K562 treated with DMSO at 1 percent for 24 hours (cell line): Measurements from ENCODE around the gene PRTG. TPM values are rescaled to one million over a fixed set of nuclear protein-coding genes. Genes with fewer than 3 reads are reported as not detected.

Experiments
- total RNA-seq: library from RNA; unstranded; fragments of 300-600 nt; gene quantifications from 2 replicates; pipeline ENCODE4 v1.2.3, GENCODE V29; 2022; ENCODE audit warnings: low read depth; ENCODE audit not compliant: insufficient read depth

Gene PRTG, protein sequence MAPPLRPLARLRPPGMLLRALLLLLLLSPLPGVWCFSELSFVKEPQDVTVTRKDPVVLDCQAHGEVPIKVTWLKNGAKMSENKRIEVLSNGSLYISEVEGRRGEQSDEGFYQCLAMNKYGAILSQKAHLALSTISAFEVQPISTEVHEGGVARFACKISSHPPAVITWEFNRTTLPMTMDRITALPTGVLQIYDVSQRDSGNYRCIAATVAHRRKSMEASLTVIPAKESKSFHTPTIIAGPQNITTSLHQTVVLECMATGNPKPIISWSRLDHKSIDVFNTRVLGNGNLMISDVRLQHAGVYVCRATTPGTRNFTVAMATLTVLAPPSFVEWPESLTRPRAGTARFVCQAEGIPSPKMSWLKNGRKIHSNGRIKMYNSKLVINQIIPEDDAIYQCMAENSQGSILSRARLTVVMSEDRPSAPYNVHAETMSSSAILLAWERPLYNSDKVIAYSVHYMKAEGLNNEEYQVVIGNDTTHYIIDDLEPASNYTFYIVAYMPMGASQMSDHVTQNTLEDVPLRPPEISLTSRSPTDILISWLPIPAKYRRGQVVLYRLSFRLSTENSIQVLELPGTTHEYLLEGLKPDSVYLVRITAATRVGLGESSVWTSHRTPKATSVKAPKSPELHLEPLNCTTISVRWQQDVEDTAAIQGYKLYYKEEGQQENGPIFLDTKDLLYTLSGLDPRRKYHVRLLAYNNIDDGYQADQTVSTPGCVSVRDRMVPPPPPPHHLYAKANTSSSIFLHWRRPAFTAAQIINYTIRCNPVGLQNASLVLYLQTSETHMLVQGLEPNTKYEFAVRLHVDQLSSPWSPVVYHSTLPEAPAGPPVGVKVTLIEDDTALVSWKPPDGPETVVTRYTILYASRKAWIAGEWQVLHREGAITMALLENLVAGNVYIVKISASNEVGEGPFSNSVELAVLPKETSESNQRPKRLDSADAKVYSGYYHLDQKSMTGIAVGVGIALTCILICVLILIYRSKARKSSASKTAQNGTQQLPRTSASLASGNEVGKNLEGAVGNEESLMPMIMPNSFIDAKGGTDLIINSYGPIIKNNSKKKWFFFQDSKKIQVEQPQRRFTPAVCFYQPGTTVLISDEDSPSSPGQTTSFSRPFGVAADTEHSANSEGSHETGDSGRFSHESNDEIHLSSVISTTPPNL
- 0.50 TPM in 1 of 2 replicates, not detected in the other for total RNA-seq

DNA sequence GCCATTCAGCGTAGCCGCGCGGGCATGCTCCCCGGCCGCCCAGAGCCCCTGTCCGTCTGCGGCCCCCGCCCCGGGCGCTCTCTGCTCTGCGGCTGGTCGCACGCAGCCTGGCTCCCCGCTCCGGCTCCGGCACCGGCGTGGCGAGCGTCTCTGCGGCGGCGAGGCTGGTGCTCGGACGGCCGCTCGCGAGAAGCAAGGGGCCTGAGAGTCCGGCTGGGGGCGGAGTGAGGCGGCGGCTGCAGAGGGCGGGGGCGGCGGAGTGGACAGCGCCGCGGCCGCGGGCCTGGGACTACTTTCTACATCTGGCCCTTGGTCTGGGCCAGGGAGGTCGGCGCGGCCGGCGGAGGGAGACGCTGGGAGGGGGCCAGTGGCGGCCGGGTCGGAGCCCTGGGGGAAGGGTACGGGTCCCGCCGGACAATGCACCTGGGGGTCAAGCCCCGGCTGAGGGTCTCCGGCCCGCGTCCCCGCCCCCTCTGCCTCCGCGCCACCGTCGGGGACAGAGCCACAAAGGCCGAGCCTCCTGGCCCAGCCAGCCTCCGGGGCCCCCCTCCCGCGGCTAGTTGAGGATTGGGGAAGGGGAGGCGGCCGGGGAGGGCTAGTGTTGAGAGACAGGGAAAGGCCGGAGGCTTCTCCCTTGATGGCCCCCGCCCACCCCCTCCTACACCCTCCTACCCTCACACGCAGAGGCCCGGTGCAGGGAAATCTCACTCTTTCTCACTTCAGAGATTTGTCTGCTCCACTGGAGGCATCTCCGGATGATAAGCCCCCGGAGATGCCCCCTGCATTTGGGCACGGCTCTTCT, at the start of gene PRTG:
Gene PRTG (minus strand): TSS at position 226 of the 802 bp plus-strand sequence. CDS start 221 bp downstream, at position 5.

DNA sequence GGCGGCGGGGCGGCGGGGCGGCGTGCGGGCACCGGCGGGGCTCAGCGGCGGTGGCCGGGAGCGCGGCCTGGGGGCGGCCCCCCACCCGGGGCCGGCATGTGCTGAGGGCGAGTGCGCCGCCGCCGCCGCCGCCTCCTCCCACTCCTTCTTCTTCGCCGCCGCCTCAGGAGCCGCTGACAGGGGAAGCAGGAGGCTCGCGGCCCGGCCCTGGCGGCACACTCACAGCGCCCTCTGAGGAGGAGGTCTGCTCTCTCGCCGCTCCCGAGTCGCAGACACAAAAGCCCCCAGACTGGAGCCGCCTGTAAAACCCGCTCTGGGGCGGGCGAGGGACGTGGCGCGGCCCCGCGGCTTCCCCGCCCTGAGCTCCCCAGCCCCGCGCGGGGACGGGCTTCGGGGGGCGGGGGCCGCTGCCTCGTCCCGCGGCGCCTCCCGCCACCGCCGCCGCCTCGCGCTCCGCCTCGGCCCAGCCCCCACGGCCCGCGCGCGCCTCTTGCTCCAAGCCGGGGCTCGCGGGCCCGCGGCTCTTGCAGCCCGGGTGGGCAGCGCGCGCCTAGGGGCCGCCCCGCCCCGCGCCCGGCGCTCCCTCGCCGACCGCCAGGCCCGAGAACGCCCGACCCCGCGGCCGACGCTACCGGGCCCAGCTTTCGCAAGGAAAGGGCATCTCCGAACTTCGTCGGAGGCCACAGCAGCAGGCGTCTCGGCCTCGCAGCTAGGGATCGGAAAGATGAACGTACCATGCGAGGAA, 154.7 kb downstream of the PRTG start, which contains the start of gene PYGO1:
Gene PYGO1 (minus strand): TSS at position 276 of the 745 bp plus-strand sequence. CDS start 462 bp downstream, outside the sequence.

Other genes starting within 250 kb of the PRTG start
- gene DNAAF4, start 234.9 kb downstream of the PRTG start, total RNA-seq, result not detected in 2 replicates
- gene PYGO1, start 154.8 kb downstream of the PRTG start, total RNA-seq, result not detected in 2 replicates